ENCODE results near the gene POLR3GL. TPM values are rescaled to one million over a fixed set of nuclear protein-coding genes. Genes with fewer than 3 reads are reported as not detected.

The POLR3GL gene
- total and polyA plus RNA-seq, 10 of the 15 experiments (the other 5 are each of a cell fraction or from before 2014, with no cell fraction given), result 12.8 to 47.0 (median 26.6) TPM

- POLR2A ChIA-PET, result interaction anchor here (1.4 kb wide), 1 partner anchor 14 kb away, joined by 3 read pairs; no protein-coding TSS in a partner anchor
These were observed 58.1 kb downstream of the POLR3GL start for GRCh38 chr1:146022403-146023127.

More at GRCh38 chr1:146022403-146023127, 58.1 kb downstream of the POLR3GL start:
- H2AFZ ChIP-seq (ENCODE audit: control insufficient read depth, low read depth, low read length), result no peak overlapping the region
- no peak overlapping the region for H3K27ac ChIP-seq (ENCODE audit: control insufficient read depth, insufficient read depth)
- no peak overlapping the region for H3K9ac ChIP-seq (ENCODE audit: control insufficient read depth, insufficient read depth, low read length)
- intact Hi-C loops (cut with micrococcal nuclease; ENCODE audit: unreplicated experiment), result no loop called here
- SMC1A ChIA-PET (ENCODE audit: uncharacterized antibody, unreplicated experiment), result interaction anchor here (1.1 to 2.4 kb wide), 4 partner anchors 10 to 130 kb away, joined by 3 to 21 read pairs (median 5); partner anchors contain the start of genes ANKRD34A and POLR3GL
- DNase-seq (ENCODE audit: low read depth, low spot score) (no peak), ATAC-seq (no peak), FAIRE-seq (no peak)
- TF ChIP-seq LARP7 (IDR thresholded peaks at IDR 0.05) (no peak), SUZ12 (IDR thresholded peaks at IDR 0.05; ENCODE audit: unreplicated experiment) (no peak), EED (IDR thresholded peaks at IDR 0.05; ENCODE audit: low read depth) (no peak), TCF3 (IDR thresholded peaks at IDR 0.05; ENCODE audit: borderline replicate concordance, insufficient read depth, low read depth, low read length) (no peak), SREBF1 (IDR thresholded peaks at IDR 0.05; ENCODE audit: low read length) (no peak), CUX1 (IDR thresholded peaks at IDR 0.05; ENCODE audit: insufficient replicate concordance, low read depth, low read length) (no peak)
- no peaks in the 10 kb centered on the region for H4K20me1 ChIP-seq (ENCODE audit: control insufficient read depth, insufficient read depth)
- H3K9me3 ChIP-seq (replicated peaks; ENCODE audit: control insufficient read depth, insufficient read depth, low read length), result no peaks in the 10 kb centered on the region
- H3K36me3 ChIP-seq (ENCODE audit: control insufficient read depth in 2 of 2, insufficient read depth in 2 of 2, low read length in 1 of 2), result no peaks in the 10 kb centered on the region
- no peak overlapping the region for H3K4me2 ChIP-seq (ENCODE audit: control insufficient read depth, insufficient read depth)
- no peaks in the 10 kb centered on the region for H3K4me1 ChIP-seq (ENCODE audit: control insufficient read depth, insufficient read depth, low read length)
- in situ Hi-C loops (cut with MboI), result no loop called here
- no peaks in the 10 kb centered on the region for H3K79me2 ChIP-seq (ENCODE audit: control insufficient read depth, insufficient read depth, low read length)
- CTCF ChIA-PET, result interaction anchor here (0.8 to 2.6 kb wide), 5 partner anchors 10 to 131 kb away, joined by 3 to 16 read pairs (median 5); no protein-coding TSS in a partner anchor
- RAD21 ChIA-PET (ENCODE audit: unreplicated experiment), result no interaction called here
- no peak overlapping the region for H3K4me3 ChIP-seq
- 54% methylated on average over 5 of the region's 7 CpGs for WGBS (ENCODE audit: insufficient coverage, insufficient replicate concordance, low lambda C conversion rate, missing lambda C conversion rate)
- peaks cover 4 to 9% of the 10 kb centered on the region in 2 experiments; a peak in 3 of 4 replicates for H3K27me3 ChIP-seq (replicated peaks in 1 of 2; ENCODE audit: control insufficient read depth in 2 of 2, insufficient read depth in 2 of 2, low read length in 1 of 2)
- BruUV-seq (replicated peaks), result no TSS peak

Data from GM12878 (cell line).